OCI-M2 (cell line): ENCODE results near the gene SIK3.

ENCODE experiments used
- DNase-seq: peaks from one replicate; lab custom pipeline; 2025; ENCODE audit not compliant: unreplicated experiment; lab: John Stamatoyannopoulos, UW

SIK3 gene

GRCh38 chr11:116931206-116931953 is 166.8 kb downstream of the SIK3 start:
- no peak for DNase-seq

GRCh38 chr11:116930586-116930985 is 167.6 kb downstream of the SIK3 start:
- DNase-seq: no peak

- no peak for DNase-seq
Observed at GRCh38 chr11:116930177-116930576, 168.1 kb downstream of the SIK3 start.

GRCh38 chr11:116929414-116930090 is 168.7 kb downstream of the SIK3 start:
- no peak for DNase-seq

GRCh38 chr11:116928845-116929244 is 169.4 kb downstream of the SIK3 start:
- DNase-seq: no peak

GRCh38 chr11:116928102-116928777 is 170.0 kb downstream of the SIK3 start:
- DNase-seq: no peak

- no peak for DNase-seq
Observed at GRCh38 chr11:116927163-116927974, 170.9 kb downstream of the SIK3 start.

- no peak for DNase-seq
Observed at GRCh38 chr11:116925050-116925449, 173.2 kb downstream of the SIK3 start.

- DNase-seq: no peak
Observed at GRCh38 chr11:116918925-116919655, 179.1 kb downstream of the SIK3 start.

- DNase-seq: no peak
Observed at GRCh38 chr11:116917632-116918031, 180.6 kb downstream of the SIK3 start.

- DNase-seq: no peak
Observed at GRCh38 chr11:116916886-116917285, 181.3 kb downstream of the SIK3 start.

- DNase-seq: no peak
Observed at GRCh38 chr11:116916052-116916451, 182.2 kb downstream of the SIK3 start.

GRCh38 chr11:116913000-116913399 is 185.2 kb downstream of the SIK3 start:
- DNase-seq: no peak

GRCh38 chr11:116911976-116912734 is 186.1 kb downstream of the SIK3 start:
- no peak for DNase-seq

- no peak for DNase-seq
Observed at GRCh38 chr11:116910847-116911246, 187.4 kb downstream of the SIK3 start.

- no peak for DNase-seq
Observed at GRCh38 chr11:116910378-116910777, 187.8 kb downstream of the SIK3 start.

- no peak for DNase-seq
Observed at GRCh38 chr11:116909245-116909644, 189.0 kb downstream of the SIK3 start.

GRCh38 chr11:116906479-116906878 is 191.7 kb downstream of the SIK3 start:
- no peak for DNase-seq

GRCh38 chr11:116903090-116903489 is 195.1 kb downstream of the SIK3 start:
- no peak for DNase-seq
